Activated CD8-positive, alpha-beta memory T cell treated with anti-CD3 and anti-CD28 coated beads, Interleukin-2, amount 50 U/mL, for 24 hours (primary cell): ENCODE results near the gene FMO5.
"Not testable (repeated sequence)": the region's sequence is repeated elsewhere in the genome, so short reads cannot be mapped to it uniquely, and the experiment has no call there.

Source experiments
- DNase-seq: peaks from one replicate; pipeline ENCODE4 v3.0.0-alpha.2; 2020; ENCODE audit errors: extremely low read depth

The FMO5 gene

GRCh38 chr1:147225193-147225730 lies at the start of gene FMO5:
TSS of gene FMO5 (minus strand) at chr1:147225339. CDS start at chr1:147225029, 310 bp downstream.
- no peak for DNase-seq

GRCh38 chr1:147273409-147274336 lies 48.5 kb upstream of the FMO5 start:
- no peak for DNase-seq

- no peak for DNase-seq
Measured at GRCh38 chr1:147272042-147272441, 46.9 kb upstream of the FMO5 start.

- DNase-seq, result no peak
Measured at GRCh38 chr1:147270721-147271120, 45.6 kb upstream of the FMO5 start.

- no peak for DNase-seq
Measured at GRCh38 chr1:147267711-147268110, 42.6 kb upstream of the FMO5 start.

- DNase-seq, result no peak
Measured at GRCh38 chr1:147266381-147266780, 41.2 kb upstream of the FMO5 start.

GRCh38 chr1:147264158-147264768 lies 39.1 kb upstream of the FMO5 start:
- no peak for DNase-seq

GRCh38 chr1:147260956-147261355 lies 35.8 kb upstream of the FMO5 start:
- no peak for DNase-seq

- no peak for DNase-seq
Measured at GRCh38 chr1:147252540-147252939, 27.4 kb upstream of the FMO5 start.

GRCh38 chr1:147247656-147248238 lies 22.6 kb upstream of the FMO5 start:
- no peak for DNase-seq

GRCh38 chr1:147246910-147247655 lies 21.9 kb upstream of the FMO5 start:
- no peak for DNase-seq

- no peak for DNase-seq
Measured at GRCh38 chr1:147246044-147246690, 21.0 kb upstream of the FMO5 start.

GRCh38 chr1:147245586-147246021 lies 20.5 kb upstream of the FMO5 start:
- no peak for DNase-seq

GRCh38 chr1:147245129-147245528 lies 20.0 kb upstream of the FMO5 start:
- no peak for DNase-seq

GRCh38 chr1:147243841-147244240 lies 18.7 kb upstream of the FMO5 start:
- no peak for DNase-seq

- no peak for DNase-seq
Measured at GRCh38 chr1:147243228-147243685, 18.1 kb upstream of the FMO5 start.

GRCh38 chr1:147242449-147243227 lies 17.5 kb upstream of the FMO5 start, which contains the start of gene CHD1L:
TSS of gene CHD1L (plus strand) at chr1:147242684. CDS start at chr1:147242704, 20 bp downstream.
- peak; percentile 76 for DNase-seq

GRCh38 chr1:147241934-147242448 lies 16.9 kb upstream of the FMO5 start:
- DNase-seq, result no peak

GRCh38 chr1:147240131-147240721 lies 15.1 kb upstream of the FMO5 start:
- not testable (repeated sequence) for DNase-seq
